ENCODE results near the gene NSMCE4A.
A peak's percentile ranks its signal among the peaks of the same experiment; 100 is the strongest.
"Not testable (repeated sequence)": the region's sequence is repeated elsewhere in the genome, so short reads cannot be mapped to it uniquely, and the experiment has no call there.

NSMCE4A gene

DNA sequence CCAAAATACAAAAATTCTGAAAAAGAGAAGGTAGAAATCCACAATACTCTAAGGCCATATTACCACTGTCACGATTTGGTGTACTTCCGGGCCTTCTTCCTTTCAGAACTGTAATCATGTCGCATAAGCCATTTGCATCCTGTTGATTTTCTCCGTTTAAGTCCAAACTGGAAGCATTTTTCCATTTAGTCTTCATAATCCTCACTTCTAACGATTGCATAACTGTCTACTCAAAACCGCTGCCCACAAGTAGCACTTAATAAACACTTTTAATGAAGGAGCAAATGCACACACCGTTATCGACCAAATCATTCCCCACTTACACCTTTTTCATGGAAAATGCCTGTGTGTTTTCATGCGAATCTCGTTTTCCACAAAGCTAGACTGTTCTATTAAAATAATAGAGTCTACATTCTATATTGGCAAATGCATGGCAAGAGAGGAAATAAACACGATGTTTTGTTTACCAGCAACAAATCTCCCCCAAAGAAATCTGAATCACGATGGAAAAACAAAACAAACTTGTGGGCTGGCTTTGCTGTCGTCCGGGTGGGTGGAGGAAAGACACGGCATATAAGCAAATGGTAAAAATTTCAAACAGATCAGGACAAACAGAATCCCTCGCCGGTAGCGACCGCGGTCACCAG is 48.2 kb downstream of the NSMCE4A start:
- TF ChIP-seq CTCF (IDR thresholded peaks at IDR 0.05; ENCODE audit: low read depth, low read length) = no peak

DNA sequence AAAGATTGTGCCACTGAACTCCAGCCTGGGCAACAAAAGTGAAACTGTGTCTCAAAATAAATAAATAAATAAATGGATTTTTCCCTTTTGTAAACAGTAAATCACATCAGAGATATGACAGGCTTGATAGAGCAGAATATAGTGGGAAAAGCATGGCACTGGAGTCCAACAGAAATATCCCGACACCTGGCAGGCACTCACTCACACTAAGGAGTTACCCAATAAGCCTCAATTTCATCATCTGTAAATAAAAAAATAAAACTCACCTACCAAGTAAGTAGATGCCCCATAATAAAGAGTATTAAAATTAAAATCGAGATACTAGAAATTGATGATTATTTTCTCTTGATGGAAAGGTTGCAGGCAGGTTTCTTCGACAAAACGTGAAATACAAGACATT is 48.9 kb downstream of the NSMCE4A start:
- no peak for TF ChIP-seq CTCF (IDR thresholded peaks at IDR 0.05; ENCODE audit: low read depth, low read length)
- DNase-seq (ENCODE audit: low read depth in 2 of 2) = no peak
- no peak overlapping the region for H3K4me3 ChIP-seq (replicated peaks in 1 of 2; ENCODE audit: low read depth in 2 of 2, low read length in 2 of 2)

More for the DNA sequence above, 48.2 kb downstream of the NSMCE4A start:
- DNase-seq (ENCODE audit: low read depth in 2 of 2) = peak; percentile 52 to 59
- H3K4me3 ChIP-seq (replicated peaks in 1 of 2; ENCODE audit: low read depth in 2 of 2, low read length in 2 of 2) = peak overlapping the region; percentile 86 to 88

GRCh38 chr10:121921238-121921931 is 53.6 kb downstream of the NSMCE4A start:
- TF ChIP-seq CTCF (IDR thresholded peaks at IDR 0.05; ENCODE audit: low read depth, low read length) = no peak
- peak; percentile 25 to 77 for DNase-seq (ENCODE audit: low read depth in 2 of 2)
- H3K4me3 ChIP-seq (replicated peaks in 1 of 2; ENCODE audit: low read depth in 2 of 2, low read length in 2 of 2) = no peak overlapping the region

GRCh38 chr10:121919666-121920065 is 55.4 kb downstream of the NSMCE4A start:
- no peak for DNase-seq (ENCODE audit: low read depth in 2 of 2)
- TF ChIP-seq CTCF (IDR thresholded peaks at IDR 0.05; ENCODE audit: low read depth, low read length) = no peak
- H3K4me3 ChIP-seq (replicated peaks in 1 of 2; ENCODE audit: low read depth in 2 of 2, low read length in 2 of 2) = no peak overlapping the region

DNA sequence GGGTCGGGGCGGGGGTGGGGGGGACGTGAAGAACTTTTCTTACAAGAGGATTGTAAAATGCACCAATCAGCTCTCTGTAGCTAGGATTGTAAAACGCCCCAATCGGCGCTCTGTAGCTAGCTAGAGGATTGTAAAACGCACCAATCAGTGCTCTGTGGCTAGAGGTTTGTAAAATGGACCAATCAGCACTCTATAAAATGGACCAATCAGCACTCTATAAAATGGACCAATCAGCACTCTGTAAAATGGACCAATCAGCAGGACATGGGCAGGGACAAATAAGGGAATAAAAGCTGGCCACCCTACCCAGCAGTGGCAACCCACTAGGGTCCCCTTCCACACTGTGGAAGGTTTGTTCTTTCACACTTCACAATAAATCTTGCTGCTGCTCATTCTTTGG is 56.2 kb downstream of the NSMCE4A start:
- H3K4me3 ChIP-seq (replicated peaks in 1 of 2; ENCODE audit: low read depth in 2 of 2, low read length in 2 of 2) = not testable (repeated sequence)

DNA sequence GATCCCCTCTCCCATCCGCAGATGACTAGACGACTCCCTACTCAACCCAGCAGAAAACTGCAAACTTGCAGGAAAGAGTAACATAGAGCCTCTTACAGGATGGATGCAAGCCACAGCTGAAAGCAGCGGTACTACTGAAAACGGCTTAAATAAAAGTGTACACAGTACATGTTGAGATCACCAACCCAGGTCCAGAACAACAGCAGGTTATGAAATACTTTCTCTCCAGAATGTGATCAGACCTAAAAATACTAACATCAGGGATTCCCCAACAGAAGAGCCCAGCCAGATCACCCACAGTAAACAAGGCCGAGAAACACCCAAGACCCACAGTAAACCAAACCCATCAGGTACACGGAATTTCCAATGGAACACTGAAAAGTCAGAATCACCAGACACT is 60.4 kb downstream of the NSMCE4A start:
- no peak overlapping the region for H3K4me3 ChIP-seq (replicated peaks in 1 of 2; ENCODE audit: low read depth in 2 of 2, low read length in 2 of 2)
- DNase-seq (ENCODE audit: low read depth in 2 of 2) = no peak
- TF ChIP-seq CTCF (IDR thresholded peaks at IDR 0.05; ENCODE audit: low read depth, low read length) = no peak

More for the DNA sequence above, 56.2 kb downstream of the NSMCE4A start:
- not testable (repeated sequence) for DNase-seq (ENCODE audit: low read depth in 2 of 2)

DNA sequence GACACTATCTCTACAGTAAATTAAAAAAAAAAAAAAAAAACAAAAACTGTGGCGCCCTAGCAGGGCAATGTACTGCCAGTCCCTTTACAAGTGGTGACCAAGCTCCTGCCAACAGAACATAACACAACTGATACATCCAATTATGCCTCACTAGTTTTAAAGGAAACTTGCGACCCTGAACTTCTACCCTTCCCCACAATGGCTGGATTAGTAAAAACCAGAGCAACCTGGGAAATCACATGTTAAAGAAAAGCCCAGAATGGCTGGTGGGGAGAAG is 63.7 kb downstream of the NSMCE4A start:
- TF ChIP-seq CTCF (IDR thresholded peaks at IDR 0.05; ENCODE audit: low read depth, low read length) = no peak
- DNase-seq (ENCODE audit: low read depth in 2 of 2) = no peak

More for the DNA sequence above, 63.7 kb downstream of the NSMCE4A start:
- H3K4me3 ChIP-seq (replicated peaks in 1 of 2; ENCODE audit: low read depth in 2 of 2, low read length in 2 of 2) = no peak overlapping the region
